Stimulated activated CD8-positive, alpha-beta memory T cell treated with anti-CD3 and anti-CD28 coated beads, Interleukin-4, amount 100 ng/mL, for 24 hours (primary cell): ENCODE measurements around the gene CD1C.
"Not testable (repeated sequence)": the region's sequence is repeated elsewhere in the genome, so short reads cannot be mapped to it uniquely, and the experiment has no call there.

Experiments used
- DNase-seq: peaks from one replicate; pipeline ENCODE4 v3.0.0-alpha.2; 2020; ENCODE audit warnings: low read depth

The CD1C gene

GRCh38 chr1:158289811-158290210 is at the start of gene CD1C:
TSS of gene CD1C (plus strand) at chr1:158289923. CDS start at chr1:158290065, 142 bp downstream.
- no peak for DNase-seq

- no peak for DNase-seq
Measured at GRCh38 chr1:158246650-158247049, 43.1 kb upstream of the CD1C start.

GRCh38 chr1:158248118-158248517 is 41.6 kb upstream of the CD1C start:
- DNase-seq, result no peak

- DNase-seq, result no peak
Measured at GRCh38 chr1:158248771-158249170, 41.0 kb upstream of the CD1C start.

GRCh38 chr1:158249646-158250045 is 40.1 kb upstream of the CD1C start:
- DNase-seq, result no peak

GRCh38 chr1:158251163-158251562 is 38.6 kb upstream of the CD1C start:
- DNase-seq, result no peak

- no peak for DNase-seq
Measured at GRCh38 chr1:158255656-158256055, 34.1 kb upstream of the CD1C start.

GRCh38 chr1:158256747-158257146 is 33.0 kb upstream of the CD1C start:
- DNase-seq, result not testable (repeated sequence)

GRCh38 chr1:158257888-158258287 is 31.8 kb upstream of the CD1C start:
- no peak for DNase-seq

GRCh38 chr1:158259117-158259516 is 30.6 kb upstream of the CD1C start:
- no peak for DNase-seq

- DNase-seq, result no peak
Measured at GRCh38 chr1:158272681-158273080, 17.0 kb upstream of the CD1C start.

- no peak for DNase-seq
Measured at GRCh38 chr1:158274797-158275196, 14.9 kb upstream of the CD1C start.

GRCh38 chr1:158282421-158282820 is 7.3 kb upstream of the CD1C start:
- not testable (repeated sequence) for DNase-seq

GRCh38 chr1:158283965-158284364 is 5.8 kb upstream of the CD1C start:
- no peak for DNase-seq

- DNase-seq, result peak; percentile 8
Measured at GRCh38 chr1:158285756-158286241, 3.9 kb upstream of the CD1C start.

- DNase-seq, result no peak
Measured at GRCh38 chr1:158286487-158286886, 3.2 kb upstream of the CD1C start.

GRCh38 chr1:158286941-158287346 is 2.8 kb upstream of the CD1C start:
- no peak for DNase-seq

- no peak for DNase-seq
Measured at GRCh38 chr1:158290321-158290844, 660 bp downstream of the CD1C start.

GRCh38 chr1:158295791-158296190 is 6.1 kb downstream of the CD1C start:
- no peak for DNase-seq

- DNase-seq, result no peak
Measured at GRCh38 chr1:158310623-158311022, 20.9 kb downstream of the CD1C start.

- DNase-seq, result no peak
Measured at GRCh38 chr1:158311066-158311465, 21.3 kb downstream of the CD1C start.

- no peak for DNase-seq
Measured at GRCh38 chr1:158323866-158324265, 34.1 kb downstream of the CD1C start.

GRCh38 chr1:158324395-158324794 is 34.7 kb downstream of the CD1C start:
- no peak for DNase-seq

GRCh38 chr1:158327481-158327880 is 37.8 kb downstream of the CD1C start:
- no peak for DNase-seq

- no peak for DNase-seq
Measured at GRCh38 chr1:158328426-158328825, 38.7 kb downstream of the CD1C start.
